Upper lobe of left lung (tissue), 4 donors: Measurements from ENCODE around the gene CHST6.

Experiments used
- CTCF ChIP-seq, 6 experiments: fragments of 450-650 bp in 4 of 6; fragments of 200-600 bp in 2 of 6; sonication (generic) in 2 of 6; IDR thresholded peaks; one replicate each; pipeline ENCODE4 v1.5.1; 2016 to 2019; ENCODE audit warnings: antibody characterized with exemption in 6 of 6
- POLR2A ChIP-seq, 4 donors: fragments of 450-650 bp; IDR thresholded peaks; one replicate each; pipeline ENCODE4 v1.5.1; 2016 to 2017; ENCODE audit warnings: antibody characterized with exemption in 4 of 4, mild to moderate bottlenecking in 2 of 4

- no peak for TF ChIP-seq CTCF (IDR thresholded peaks at IDR 0.05)
- no peak for TF ChIP-seq POLR2A (IDR thresholded peaks at IDR 0.05)
Measured at GRCh38 chr16:75485230-75486013, 9.8 kb downstream of the CHST6 start.
